ENCODE measurements around the gene KLF7. TPM values are rescaled to one million over a fixed set of nuclear protein-coding genes. Genes with fewer than 3 reads are reported as not detected.

KLF7 gene
- total and polyA plus RNA-seq, 9 donors: 9.5 to 68.1 (median 31.8) TPM

DNA sequence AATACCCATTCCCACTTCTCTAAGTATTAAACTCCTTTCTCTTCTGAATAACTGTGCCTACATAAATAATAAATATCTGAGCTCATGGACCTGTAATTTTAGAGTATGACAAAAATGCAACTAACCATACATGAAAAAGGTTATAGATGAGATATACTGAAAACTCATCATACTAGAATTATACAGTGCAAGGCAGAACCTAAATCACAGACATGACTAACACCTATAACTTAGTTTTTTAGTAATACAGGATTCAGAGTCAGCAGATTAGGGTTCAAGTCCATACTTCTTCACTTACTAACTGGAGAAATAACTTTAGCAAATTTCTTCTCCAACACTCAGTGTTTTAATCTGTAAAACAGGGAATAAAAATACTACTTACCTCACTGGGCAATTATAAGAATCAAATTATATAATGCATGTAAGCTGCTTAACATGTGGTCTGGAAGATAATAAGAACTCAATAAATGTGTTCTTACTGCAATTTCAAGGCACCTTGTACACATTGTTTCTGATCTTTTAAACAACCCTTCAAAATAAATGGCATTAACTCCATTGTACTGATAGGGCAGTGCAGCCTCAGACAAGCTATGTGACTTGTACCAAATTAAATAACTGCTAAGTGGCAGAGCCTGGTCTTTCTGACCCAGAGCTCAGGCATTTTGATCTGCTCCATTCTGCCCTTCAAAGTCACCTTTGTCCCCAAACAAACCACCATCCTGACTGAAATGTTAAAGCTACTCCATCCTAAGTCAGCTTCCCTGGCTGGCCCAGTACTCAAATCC lies 39.6 kb upstream of the KLF7 start:
- Histone ChIP-seq H3K4me1 (ENCODE audit: insufficient read depth) (no peaks in the 10 kb centered on the region), H3K9me3 (no peaks in the 10 kb centered on the region), H3K27me3 (no peaks in the 10 kb centered on the region), H3K4me3 (no peak overlapping the region), H3K36me3 (no peaks in the 10 kb centered on the region), H3K27ac (no peak overlapping the region)
- TF ChIP-seq POLR2A (IDR thresholded peaks at IDR 0.05) (no peak), EP300 (IDR thresholded peaks at IDR 0.05) (no peak)
- TF ChIP-seq, protein P1, sequence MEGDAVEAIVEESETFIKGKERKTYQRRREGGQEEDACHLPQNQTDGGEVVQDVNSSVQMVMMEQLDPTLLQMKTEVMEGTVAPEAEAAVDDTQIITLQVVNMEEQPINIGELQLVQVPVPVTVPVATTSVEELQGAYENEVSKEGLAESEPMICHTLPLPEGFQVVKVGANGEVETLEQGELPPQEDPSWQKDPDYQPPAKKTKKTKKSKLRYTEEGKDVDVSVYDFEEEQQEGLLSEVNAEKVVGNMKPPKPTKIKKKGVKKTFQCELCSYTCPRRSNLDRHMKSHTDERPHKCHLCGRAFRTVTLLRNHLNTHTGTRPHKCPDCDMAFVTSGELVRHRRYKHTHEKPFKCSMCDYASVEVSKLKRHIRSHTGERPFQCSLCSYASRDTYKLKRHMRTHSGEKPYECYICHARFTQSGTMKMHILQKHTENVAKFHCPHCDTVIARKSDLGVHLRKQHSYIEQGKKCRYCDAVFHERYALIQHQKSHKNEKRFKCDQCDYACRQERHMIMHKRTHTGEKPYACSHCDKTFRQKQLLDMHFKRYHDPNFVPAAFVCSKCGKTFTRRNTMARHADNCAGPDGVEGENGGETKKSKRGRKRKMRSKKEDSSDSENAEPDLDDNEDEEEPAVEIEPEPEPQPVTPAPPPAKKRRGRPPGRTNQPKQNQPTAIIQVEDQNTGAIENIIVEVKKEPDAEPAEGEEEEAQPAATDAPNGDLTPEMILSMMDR (IDR thresholded peaks at IDR 0.05): no peak
- intact Hi-C loops (cut with DNase I): loop anchor here in 1 of 4 donors (10.0 kb wide), 1 partner anchor 259 kb away; no protein-coding TSS in a partner anchor
- no peak for DNase-seq

DNA sequence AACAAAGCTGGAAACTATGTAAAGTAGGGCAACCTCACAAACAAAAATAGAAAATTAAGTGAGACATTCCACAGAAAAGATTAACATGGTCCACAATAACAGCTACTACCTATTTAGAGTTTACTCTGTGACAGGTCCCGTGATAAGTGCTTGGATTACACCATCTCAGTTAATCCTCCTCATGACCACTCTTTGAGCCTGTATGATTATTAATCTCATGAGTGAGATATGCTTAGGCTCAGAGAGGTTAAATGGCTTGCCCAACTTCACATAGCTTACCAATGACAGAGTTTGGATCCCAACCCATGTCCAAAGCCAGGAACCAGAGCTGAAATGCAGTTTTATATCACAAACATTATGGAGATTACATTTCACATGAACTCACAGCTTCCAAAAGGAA lies 37.3 kb upstream of the KLF7 start:
- no peak for TF ChIP-seq POLR2A (IDR thresholded peaks at IDR 0.05)
- TF ChIP-seq, protein P1 (IDR thresholded peaks at IDR 0.05): no peak
- TF ChIP-seq EP300 (IDR thresholded peaks at IDR 0.05): no peak
- no peaks in the 10 kb centered on the region for H3K27me3 ChIP-seq
- 16 to 38% (median 23%) methylated on average over 1 of the region's 1 CpG for WGBS, 3 donors
- no peak overlapping the region for H3K27ac ChIP-seq
- intact Hi-C loops (cut with DNase I): loop anchor here in 1 of 4 donors (10.0 kb wide), 1 partner anchor 262 kb away; no protein-coding TSS in a partner anchor
- H3K4me3 ChIP-seq: no peak overlapping the region
- H3K9me3 ChIP-seq: no peaks in the 10 kb centered on the region
- H3K36me3 ChIP-seq: no peaks in the 10 kb centered on the region
- no peaks in the 10 kb centered on the region for H3K4me1 ChIP-seq (ENCODE audit: insufficient read depth)
- no peak for DNase-seq

DNA sequence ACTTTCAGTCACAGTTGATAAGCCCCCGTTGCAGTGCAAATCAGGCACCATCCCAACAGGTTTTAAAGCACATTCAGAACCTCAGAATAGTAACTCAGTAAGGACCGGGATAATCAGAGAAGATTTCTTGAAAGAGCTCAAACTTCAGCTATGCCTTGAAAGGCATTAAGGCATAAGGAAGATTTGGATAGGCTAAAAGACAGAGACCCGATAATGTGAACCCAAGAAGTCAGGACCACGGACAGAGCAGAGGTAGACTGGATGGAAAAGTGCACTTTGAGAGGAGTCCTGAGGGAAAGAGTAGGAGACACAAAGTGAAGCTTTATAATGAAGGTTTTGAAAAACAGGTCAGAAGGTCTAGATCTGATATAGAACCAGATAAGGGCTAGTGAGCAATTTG lies 36.9 kb upstream of the KLF7 start:
- TF ChIP-seq EP300 (IDR thresholded peaks at IDR 0.05) (no peak), POLR2A (IDR thresholded peaks at IDR 0.05) (no peak)
- TF ChIP-seq, protein P1 (IDR thresholded peaks at IDR 0.05): no peak
- H3K4me3 ChIP-seq: no peak overlapping the region
- intact Hi-C loops (cut with DNase I): loop anchor here in 1 of 4 donors (10.0 kb wide), 1 partner anchor 262 kb away; no protein-coding TSS in a partner anchor
- no peaks in the 10 kb centered on the region for H3K9me3 ChIP-seq
- WGBS, 3 donors: 14 to 19% (median 18%) methylated on average over 4 of the region's 4 CpGs
- H3K27ac ChIP-seq: no peak overlapping the region
- H3K27me3 ChIP-seq: no peaks in the 10 kb centered on the region
- H3K4me1 ChIP-seq (ENCODE audit: insufficient read depth): no peaks in the 10 kb centered on the region
- DNase-seq: peak in 1 of 5 donors; percentile 17
- no peaks in the 10 kb centered on the region for H3K36me3 ChIP-seq

DNA sequence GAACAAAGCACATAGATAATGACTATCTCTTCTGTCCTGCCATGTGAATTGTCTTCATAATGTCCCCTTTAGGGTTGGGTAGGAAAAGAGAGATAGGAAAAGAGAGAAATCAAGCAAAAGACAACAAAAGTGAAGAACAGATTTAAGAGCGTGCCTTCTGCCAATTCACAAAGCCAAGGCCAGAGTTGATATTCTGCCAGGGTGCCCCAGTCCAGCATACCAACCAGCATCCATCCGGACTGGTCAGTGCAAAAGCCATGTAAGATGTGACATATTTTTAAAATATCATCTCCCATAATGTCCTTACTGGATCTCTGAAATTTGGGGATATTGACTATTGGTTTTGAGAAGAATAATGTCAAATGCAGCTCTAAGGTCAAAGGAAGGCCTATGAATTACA lies 35.7 kb upstream of the KLF7 start:
- intact Hi-C loops (cut with DNase I): loop anchor here in 1 of 4 donors (10.0 kb wide), 1 partner anchor 263 kb away; no protein-coding TSS in a partner anchor
- Histone ChIP-seq H3K27me3 (no peaks in the 10 kb centered on the region), H3K27ac (no peak overlapping the region), H3K4me1 (ENCODE audit: insufficient read depth) (no peaks in the 10 kb centered on the region), H3K9me3 (no peaks in the 10 kb centered on the region), H3K36me3 (no peaks in the 10 kb centered on the region), H3K4me3 (no peak overlapping the region)
- no peak for DNase-seq
- TF ChIP-seq EP300 (IDR thresholded peaks at IDR 0.05) (no peak), POLR2A (IDR thresholded peaks at IDR 0.05) (no peak)
- WGBS, 3 donors: 86 to 93% (median 93%) methylated on average over 2 of the region's 2 CpGs

DNA sequence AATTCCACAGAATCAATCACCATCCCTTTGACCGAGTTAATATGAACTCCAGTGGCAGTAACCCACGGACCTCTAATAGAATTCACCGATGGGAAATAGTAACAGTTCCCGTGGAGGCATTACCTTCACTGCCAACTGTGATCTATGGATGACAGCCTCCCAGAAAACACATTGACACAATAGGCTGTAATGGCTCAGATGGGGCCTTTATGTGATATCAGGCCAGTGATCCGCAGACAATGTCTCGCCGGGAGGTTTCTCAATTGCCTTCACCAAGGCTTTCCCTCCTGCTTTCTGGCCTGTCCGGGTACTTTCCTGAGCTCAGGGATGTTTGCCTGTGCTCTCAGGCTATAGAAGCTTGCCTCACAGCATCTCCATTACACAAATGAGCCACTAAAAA lies 34.4 kb upstream of the KLF7 start:
- TF ChIP-seq POLR2A (IDR thresholded peaks at IDR 0.05): no peak
- no peaks in the 10 kb centered on the region for H3K9me3 ChIP-seq

More for the DNA sequence above, 34.4 kb upstream of the KLF7 start:
- no peak overlapping the region for H3K4me3 ChIP-seq
- no peak for DNase-seq
- intact Hi-C loops (cut with DNase I): loop anchor here in 1 of 4 donors (10.0 kb wide), 1 partner anchor 265 kb away; no protein-coding TSS in a partner anchor
- no peaks in the 10 kb centered on the region for H3K36me3 ChIP-seq
- H3K4me1 ChIP-seq (ENCODE audit: insufficient read depth): no peaks in the 10 kb centered on the region
- 85 to 94% (median 89%) methylated on average over 8 of the region's 8 CpGs for WGBS, 3 donors
- H3K27ac ChIP-seq: no peak overlapping the region
- no peaks in the 10 kb centered on the region for H3K27me3 ChIP-seq
